A549 (cell line): ENCODE data around the gene S100A10. TPM values are rescaled to one million over a fixed set of nuclear protein-coding genes. Genes with fewer than 3 reads are reported as not detected.
A peak's percentile ranks its signal among the peaks of the same experiment; 100 is the strongest.

ENCODE experiments used
- ATAC-seq, 2 experiments: fragments of 200-7000 bp in 1 of 2; fragments of >200 bp in 1 of 2; cut with Nextera tagmentation in 1 of 2; cut with Tn5 transposase in 1 of 2; 3 replicates each; pipeline versions ENCODE4 v1.8.0 to v1.9.1; 2018 to 2020; ENCODE audit warnings: mild to moderate bottlenecking in 1 of 2, moderate library complexity in 1 of 2
- CTCF ChIA-PET: fragments of 300-600 bp; sonication (Branson Sonifier 250); formaldehyde crosslinking; extraction: SDS; loops from one replicate; lab custom pipeline; 2021; ENCODE audit warnings: antibody characterized with exemption, inconsistent platforms; lab: Yijun Ruan, JAX
- POLR2A ChIA-PET: fragments of 350-600 bp; formaldehyde crosslinking; extraction: SDS; loops from one replicate; lab custom pipeline; 2021; ENCODE audit warnings: antibody characterized with exemption, inconsistent platforms; lab: Yijun Ruan, JAX
- DNase-seq, 2 experiments: peaks; one replicate each; pipeline versions ENCODE4 v3.0.0 to v3.0.0-alpha.2; 2011 to 2016; ENCODE audit warnings: low read depth in 1 of 2, low spot score in 1 of 2
- FAIRE-seq: peaks from 2 replicates; lab custom pipeline; 2011; peaks lifted over from hg19 to GRCh38; lab: Jason Lieb, UNC
- H3K27ac ChIP-seq, 2 experiments: fragments of >200 bp; sonication (Bioruptor Twin); formaldehyde crosslinking; 3 replicates each; pipeline ENCODE4 v1.5.1; 2016 to 2017
- H3K4me1 ChIP-seq: fragments of >200 bp; sonication (Bioruptor Twin); formaldehyde crosslinking; 3 replicates; pipeline ENCODE4 v1.6.1; 2016
- H3K4me2 ChIP-seq: fragments of >200 bp; sonication (Bioruptor Twin); formaldehyde crosslinking; 3 replicates; pipeline ENCODE4 v1.6.1; 2016
- H3K4me3 ChIP-seq: fragments of >200 bp; sonication (Bioruptor Twin); formaldehyde crosslinking; 3 replicates; pipeline ENCODE4 v1.5.1; 2016
- H3K9me3 ChIP-seq: fragments of >200 bp; sonication (Bioruptor Twin); formaldehyde crosslinking; 3 replicates; pipeline ENCODE4 v1.6.1; 2016
- BCL3 ChIP-seq: fragments of >200 bp; sonication (Bioruptor Twin); formaldehyde crosslinking; IDR thresholded peaks from 3 replicates; pipeline ENCODE4 v1.6.1; 2016
- CEBPB ChIP-seq, 2 experiments: fragments of >200 bp in 1 of 2; sonication (Bioruptor Twin) in 1 of 2; formaldehyde crosslinking in 1 of 2; IDR thresholded peaks; 2 replicates each; pipeline ENCODE4 v1.6.1; 2012 to 2016
- CHD2 ChIP-seq: fragments of 150-350 bp; IDR thresholded peaks from 2 replicates; pipeline ENCODE4 v1.6.1; 2014; ENCODE audit warnings: low read length; ENCODE audit not compliant: partially characterized antibody
- ESRRA ChIP-seq: fragments of 150-350 bp; IDR thresholded peaks from 2 replicates; pipeline ENCODE4 v1.6.1; 2014; ENCODE audit warnings: mild to moderate bottlenecking, low read length, borderline replicate concordance
- FOSL2 ChIP-seq, 2 experiments: fragments of 450-650 bp in 1 of 2; fragments of >200 bp in 1 of 2; sonication (Bioruptor Twin) in 1 of 2; formaldehyde crosslinking; IDR thresholded peaks; 2 replicates each; pipeline versions ENCODE4 v1.5.0 to v1.6.1; 2016 to 2020; ENCODE audit warnings: mild to moderate bottlenecking in 1 of 2, moderate library complexity in 1 of 2
- FOXS1 ChIP-seq: fragments of 250-450 bp; sonication (Bioruptor Pico); IDR thresholded peaks from 2 replicates; pipeline ENCODE4 v1.5.0; 2020; ENCODE audit warnings: mild to moderate bottlenecking, moderate library complexity
- GATA3 ChIP-seq: IDR thresholded peaks from 2 replicates; pipeline ENCODE4 v1.6.1; 2012; ENCODE audit warnings: borderline replicate concordance
- HDAC2 ChIP-seq: fragments of 200-600 bp; sonication (generic); IDR thresholded peaks from 2 replicates; pipeline ENCODE4 v1.6.1; 2016
- HES2 ChIP-seq: fragments of >200 bp; sonication (Bioruptor Twin); formaldehyde crosslinking; IDR thresholded peaks from 2 replicates; pipeline ENCODE4 v1.6.1; 2016
- HMGXB4 ChIP-seq: fragments of 250-450 bp; sonication (Bioruptor Pico); IDR thresholded peaks from 2 replicates; pipeline ENCODE4 v1.5.0; 2021; ENCODE audit warnings: mild to moderate bottlenecking, moderate library complexity, borderline replicate concordance
- HOXB13 ChIP-seq: fragments of 250-450 bp; sonication (Bioruptor Pico); IDR thresholded peaks from 2 replicates; pipeline ENCODE4 v1.5.0; 2020; ENCODE audit warnings: low read depth, mild to moderate bottlenecking, moderate library complexity
- JUN ChIP-seq, 2 experiments: fragments of >200 bp; sonication (Bioruptor Twin); formaldehyde crosslinking; IDR thresholded peaks; 2 replicates in 1 of 2; 3 replicates in 1 of 2; pipeline ENCODE4 v1.6.1; 2016 to 2017
- JUNB ChIP-seq: fragments of >200 bp; sonication (Bioruptor Twin); formaldehyde crosslinking; IDR thresholded peaks from 2 replicates; pipeline ENCODE4 v1.6.1; 2016
- KDM1A ChIP-seq: fragments of 200-600 bp; sonication (generic); IDR thresholded peaks from 2 replicates; pipeline ENCODE4 v1.6.1; 2016; ENCODE audit warnings: low read depth, mild to moderate bottlenecking
- KDM5A ChIP-seq: fragments of 200-600 bp; sonication (generic); IDR thresholded peaks from 2 replicates; pipeline ENCODE4 v1.6.1; 2016; ENCODE audit warnings: antibody characterized with exemption, mild to moderate bottlenecking
- MAZ ChIP-seq: fragments of 150-350 bp; IDR thresholded peaks from 2 replicates; pipeline ENCODE4 v1.6.1; 2014; ENCODE audit warnings: antibody characterized with exemption, low read depth, low read length, borderline replicate concordance
- MYC ChIP-seq: IDR thresholded peaks from 2 replicates; pipeline ENCODE4 v1.6.1; 2012; ENCODE audit warnings: mild to moderate bottlenecking, inconsistent platforms, low read length, improper control_type of control experiment, borderline replicate concordance
- PBX3 ChIP-seq: IDR thresholded peaks from 2 replicates; pipeline ENCODE4 v1.6.1; 2012
- POLR2AphosphoS2 ChIP-seq: conservative IDR thresholded peaks from 2 replicates; pipeline ENCODE4 v1.6.1; 2012; ENCODE audit warnings: low read length, improper control_type of control experiment, inconsistent platforms
- RAD21 ChIP-seq, 2 experiments: fragments of >200 bp in 1 of 2; sonication (Bioruptor Twin) in 1 of 2; formaldehyde crosslinking in 1 of 2; IDR thresholded peaks in 1 of 2; conservative IDR thresholded peaks in 1 of 2; 2 replicates in 1 of 2; 3 replicates in 1 of 2; pipeline ENCODE4 v1.6.1; 2012 to 2018; ENCODE audit warnings: inconsistent platforms in 1 of 2
- RARB ChIP-seq: fragments of 250-450 bp; sonication (Bioruptor Pico); IDR thresholded peaks from 2 replicates; pipeline ENCODE4 v1.8.0; 2021; ENCODE audit warnings: mild to moderate bottlenecking, moderate library complexity
- RCOR1 ChIP-seq: fragments of 150-350 bp; IDR thresholded peaks from 2 replicates; pipeline ENCODE4 v1.6.1; 2014; ENCODE audit warnings: antibody characterized with exemption, low read length, low read depth
- RFX5 ChIP-seq: fragments of 450-650 bp; IDR thresholded peaks from 2 replicates; pipeline ENCODE4 v1.7.1; 2014; ENCODE audit warnings: antibody characterized with exemption, mild to moderate bottlenecking, moderate library complexity
- RNF2 ChIP-seq: fragments of 200-600 bp; sonication (generic); IDR thresholded peaks from 2 replicates; pipeline ENCODE4 v1.6.1; 2016; ENCODE audit warnings: low read depth, mild to moderate bottlenecking, antibody characterized with exemption, moderate library complexity, borderline replicate concordance
- SMC3 ChIP-seq: fragments of >200 bp; sonication (Bioruptor Twin); formaldehyde crosslinking; IDR thresholded peaks from 3 replicates; pipeline ENCODE4 v1.6.1; 2018; ENCODE audit warnings: inconsistent platforms
- SREBF2 ChIP-seq: fragments of 450-650 bp; IDR thresholded peaks from 2 replicates; pipeline ENCODE4 v1.6.1; 2014; ENCODE audit warnings: mild to moderate bottlenecking, moderate library complexity
- TFCP2L1 ChIP-seq: fragments of 250-450 bp; sonication (Bioruptor Pico); IDR thresholded peaks from 2 replicates; pipeline ENCODE4 v1.5.0; 2021; ENCODE audit warnings: mild to moderate bottlenecking
- TP53 ChIP-seq: fragments of 250-450 bp; sonication (Bioruptor Pico); IDR thresholded peaks from 2 replicates; pipeline ENCODE4 v1.5.0; 2021; ENCODE audit warnings: mild to moderate bottlenecking, moderate library complexity
- ZC3H11A ChIP-seq: fragments of 450-650 bp; IDR thresholded peaks from 2 replicates; pipeline ENCODE4 v1.6.1; 2014; ENCODE audit warnings: antibody characterized with exemption, mild to moderate bottlenecking
- ZFP36 ChIP-seq: fragments of 450-650 bp; IDR thresholded peaks from 2 replicates; pipeline ENCODE4 v1.6.1; 2014; ENCODE audit warnings: borderline replicate concordance; ENCODE audit not compliant: partially characterized antibody
- WGBS: methylation state at CpG from one replicate; pipeline ENCODE4 v1.1.6; 2017; ENCODE audit errors: missing lambda C conversion rate; 5-methylcytosine and 5-hydroxymethylcytosine counted together
- polyA plus RNA-seq, 4 experiments: library from polyadenylated mRNA; depleted of rRNA in 3 of 4; stranded (reverse); fragments of >200 nt; fragmentation: RNase III in 1 of 4; extraction: RNeasy Plus Mini Kit Qiagen cat#74134 plus additional on column Dnase treatment in 1 of 4; gene quantifications; 2 replicates in 3 of 4; 3 replicates in 1 of 4; pipeline ENCODE4 v1.2.3, GENCODE V29; 2011 to 2017
- TF ChIP-seq, protein P1 (sequence below): fragments of 450-650 bp; IDR thresholded peaks from 2 replicates; pipeline ENCODE4 v1.6.1; 2014; ENCODE audit warnings: antibody characterized with exemption

Gene S100A10
- polyA plus RNA-seq, 2 of the 4 experiments (the other 2 are of a cell fraction): 505 to 2,077 TPM

- Histone ChIP-seq H3K4me2 (peak overlapping the region; percentile 96), H3K9me3 (peaks cover 6% of the 10 kb centered on the region; the same call in 1 of the 3 replicates), H3K27ac (peak overlapping the region; percentile 71 to 97; a peak in 5 of 6 replicates), H3K4me1 (peaks cover 61% of the 10 kb centered on the region), H3K4me3 (no peak overlapping the region)
- CTCF ChIA-PET: interaction anchor here (0.6 to 38.2 kb wide), 7 partner anchors 8 to 117 kb away, joined by 3 to 1410 read pairs (median 7); partner anchors contain the start of gene S100A10
- 11% methylated on average over 2 of the region's 2 CpGs for WGBS
- TF ChIP-seq CEBPB (IDR thresholded peaks at IDR 0.05) (peak in 1 of 2 experiments; percentile 56; a peak in 2 of 4 replicates), FOSL2 (IDR thresholded peaks at IDR 0.05) (no peak), FOSL2 (CRISPR knock-in tag; IDR thresholded peaks at IDR 0.05) (peak; percentile 59), POLR2AphosphoS2 (no peak)
- no peak for FAIRE-seq
- no peak for ATAC-seq
- POLR2A ChIA-PET: interaction anchor here (1.3 to 1.9 kb wide), 2 partner anchors 26 to 53 kb away, joined by 8 to 12 read pairs; no protein-coding TSS in a partner anchor
- DNase-seq: peak in 1 of 2 experiments; percentile 66
These were observed 2.1 kb upstream of the S100A10 start for GRCh38 chr1:151995774-151996173.

DNA sequence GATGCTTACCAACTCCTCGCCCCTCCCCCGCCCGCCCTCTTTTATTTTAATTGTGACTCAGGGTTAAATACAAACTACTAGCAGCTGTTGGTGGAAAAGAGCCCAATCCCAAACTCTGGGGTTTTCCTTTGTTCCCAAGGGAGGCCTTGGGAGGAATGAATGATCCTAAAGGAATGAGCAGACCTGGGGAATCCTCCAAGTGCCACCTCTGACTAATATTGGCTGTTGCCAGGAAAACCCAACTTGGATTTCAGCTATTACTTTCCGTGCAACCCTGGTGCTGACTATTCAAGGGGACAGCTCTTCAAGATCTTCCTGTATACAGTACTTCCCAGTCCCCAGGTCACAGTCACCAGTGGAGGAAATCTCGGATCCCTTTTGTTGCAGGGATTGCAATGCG, 1.3 kb upstream of the S100A10 start:
- Histone ChIP-seq H3K27ac (peak overlapping the region; percentile 97), H3K4me3 (peak overlapping the region; percentile 87; the same call in 2 of the 3 replicates), H3K4me2 (peak overlapping the region; percentile 96), H3K9me3 (peaks cover 6% of the 10 kb centered on the region; the same call in 1 of the 3 replicates), H3K4me1 (peaks cover 60% of the 10 kb centered on the region)
- 1% methylated on average over 5 of the region's 6 CpGs for WGBS
- ChIA-PET POLR2A (interaction anchor here (0.6 to 10.4 kb wide), 6 partner anchors 16 to 76 kb away, joined by 3 to 151 read pairs (median 10); no protein-coding TSS in a partner anchor), CTCF (interaction anchor here (0.5 to 38.2 kb wide), 5 partner anchors 9 to 1171 kb away, joined by 3 to 1410 read pairs (median 7); partner anchors contain the start of gene S100A10)
- ATAC-seq (peak; percentile 25 to 36), FAIRE-seq (no peak), DNase-seq (peak; percentile 72 to 95)
- no peak for TF ChIP-seq SREBF2
- TF ChIP-seq CHD2: no peak
- TF ChIP-seq RCOR1: no peak
- no peak for TF ChIP-seq HMGXB4
- TF ChIP-seq ZFP36: no peak
- 0 out of 3 replicates have a peak, but pooled peaks have one; percentile 66 for TF ChIP-seq BCL3
- TF ChIP-seq JUNB: peak; percentile 88
- peak; percentile 68 to 87; a peak in 4 of 5 replicates for TF ChIP-seq JUN (IDR thresholded peaks at IDR 0.05)
- TF ChIP-seq MAZ: no peak
- no peak for TF ChIP-seq HDAC2
- TF ChIP-seq TFCP2L1 (CRISPR knock-in tag): no peak
- no peak for TF ChIP-seq RARB (CRISPR knock-in tag)
- TF ChIP-seq HES2: no peak
- peak; percentile 8 to 17; a peak in 1 of 5 replicates for TF ChIP-seq RAD21 (conservative IDR thresholded peaks at IDR 0.05 in 1 of 2, IDR thresholded peaks at IDR 0.05 in 1 of 2)
- no peak for TF ChIP-seq KDM1A
- TF ChIP-seq MYC: no peak
- no peak for TF ChIP-seq ESRRA
- peak; percentile 92 for TF ChIP-seq FOSL2 (IDR thresholded peaks at IDR 0.05)
- TF ChIP-seq FOSL2 (CRISPR knock-in tag; IDR thresholded peaks at IDR 0.05): peak; percentile 91
- no peak for TF ChIP-seq RNF2
- TF ChIP-seq KDM5A: no peak
- TF ChIP-seq FOXS1 (CRISPR knock-in tag): no peak
- no peak for TF ChIP-seq TP53 (CRISPR knock-in tag)
- no peak for TF ChIP-seq POLR2AphosphoS2
- TF ChIP-seq SMC3: peak; percentile 11; the same call in 2 of the 3 replicates
- peak; percentile 43; the same call in 1 of the 2 replicates for TF ChIP-seq HOXB13 (CRISPR knock-in tag)
- no peak for TF ChIP-seq PBX3
- TF ChIP-seq ZC3H11A: no peak
- no peak for TF ChIP-seq RFX5
- TF ChIP-seq, protein P1, sequence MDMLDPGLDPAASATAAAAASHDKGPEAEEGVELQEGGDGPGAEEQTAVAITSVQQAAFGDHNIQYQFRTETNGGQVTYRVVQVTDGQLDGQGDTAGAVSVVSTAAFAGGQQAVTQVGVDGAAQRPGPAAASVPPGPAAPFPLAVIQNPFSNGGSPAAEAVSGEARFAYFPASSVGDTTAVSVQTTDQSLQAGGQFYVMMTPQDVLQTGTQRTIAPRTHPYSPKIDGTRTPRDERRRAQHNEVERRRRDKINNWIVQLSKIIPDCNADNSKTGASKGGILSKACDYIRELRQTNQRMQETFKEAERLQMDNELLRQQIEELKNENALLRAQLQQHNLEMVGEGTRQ: no peak
- peak; percentile 83; the same call in 1 of the 2 replicates for TF ChIP-seq GATA3
